Hepatic stellate cell (primary cell): ENCODE data around the gene MT1M.
"Not testable (repeated sequence)": the region's sequence is repeated elsewhere in the genome, so short reads cannot be mapped to it uniquely, and the experiment has no call there.

Experiments used
- DNase-seq: peaks from one replicate; pipeline ENCODE4 v3.0.0; 2011; ENCODE audit warnings: low spot score

Gene MT1M

DNA sequence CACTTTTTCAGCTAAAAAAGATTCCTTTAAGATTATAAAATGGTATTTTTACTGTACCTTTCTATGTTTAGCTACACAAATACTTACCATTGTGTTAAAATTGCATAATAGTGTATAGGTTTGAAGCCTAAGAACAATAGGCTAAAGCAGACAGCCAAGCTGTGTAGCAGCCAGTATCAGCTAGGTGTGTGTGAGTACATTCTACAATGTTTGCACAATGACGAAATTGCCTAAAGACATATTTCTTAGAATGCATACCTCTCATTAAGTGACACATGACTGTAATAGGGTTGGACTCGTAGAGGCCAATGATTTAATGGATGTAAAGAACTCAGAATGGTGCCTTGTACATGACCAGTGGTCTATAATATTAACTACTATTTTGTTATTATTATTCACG, 17.4 kb downstream of the MT1M start:
- DNase-seq = no peak

DNA sequence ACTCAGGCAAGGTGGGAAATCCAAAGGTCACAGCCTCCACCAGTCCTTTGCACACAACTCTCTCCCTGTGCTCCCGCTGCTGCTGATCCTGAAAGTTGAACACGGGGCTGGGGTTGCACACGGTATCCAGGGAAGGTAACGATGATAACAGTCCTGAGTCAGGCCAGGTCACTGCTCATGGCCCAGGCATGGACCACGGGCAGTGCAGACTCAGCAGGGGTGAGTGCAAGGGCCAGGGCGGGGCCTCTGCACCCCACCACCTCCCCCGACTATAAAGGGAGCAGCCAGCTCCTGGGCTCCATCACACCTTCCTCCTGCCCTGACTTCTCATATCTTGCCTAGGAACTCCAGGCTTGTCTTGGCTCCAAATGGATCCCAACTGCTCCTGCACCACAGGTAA, 19.1 kb downstream of the MT1M start, which contains the start of gene MT1B:
Gene MT1B (plus strand): TSS at position 301 of the 400 bp plus-strand sequence. CDS start 68 bp downstream, at position 369.
- no peak for DNase-seq

DNA sequence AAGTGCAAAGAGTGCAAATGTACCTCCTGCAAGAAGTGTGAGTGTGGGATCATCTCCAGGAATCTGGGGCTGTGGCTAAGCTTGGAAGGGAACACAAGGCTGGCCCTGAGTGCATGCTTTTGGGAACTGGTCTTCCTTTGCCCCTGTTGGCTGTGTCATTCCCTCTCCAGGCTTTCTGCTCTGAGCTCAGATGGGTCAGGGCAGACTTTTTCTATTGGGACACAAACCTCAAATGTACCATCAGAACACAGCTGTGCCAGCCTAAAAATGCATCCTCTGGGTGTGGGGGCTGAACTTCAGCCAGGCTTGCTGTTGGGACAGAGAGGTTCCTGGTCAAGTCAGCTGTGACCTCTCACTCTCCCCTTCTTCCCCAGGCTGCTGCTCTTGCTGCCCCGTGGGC, 20.1 kb downstream of the MT1M start:
- no peak for DNase-seq

DNA sequence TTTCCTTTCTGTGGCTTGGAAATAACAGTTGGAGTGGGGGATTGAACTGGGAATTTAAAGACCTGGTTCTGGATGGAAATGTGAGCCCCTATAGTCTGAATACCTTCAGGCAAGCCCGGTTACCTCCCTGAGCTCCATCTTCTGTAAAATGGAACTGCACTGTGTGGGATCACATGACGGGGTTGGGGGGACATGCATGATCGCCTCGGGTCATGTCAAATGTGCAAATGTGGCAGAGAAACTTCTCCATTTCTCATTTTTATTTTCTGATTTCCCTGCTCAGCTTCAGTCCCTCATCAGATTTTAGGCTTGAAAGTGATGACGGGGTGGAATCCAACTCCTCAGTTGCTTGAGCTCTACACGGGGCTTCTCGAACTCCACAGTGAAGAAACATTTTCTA, 20.8 kb downstream of the MT1M start:
- DNase-seq = no peak

DNA sequence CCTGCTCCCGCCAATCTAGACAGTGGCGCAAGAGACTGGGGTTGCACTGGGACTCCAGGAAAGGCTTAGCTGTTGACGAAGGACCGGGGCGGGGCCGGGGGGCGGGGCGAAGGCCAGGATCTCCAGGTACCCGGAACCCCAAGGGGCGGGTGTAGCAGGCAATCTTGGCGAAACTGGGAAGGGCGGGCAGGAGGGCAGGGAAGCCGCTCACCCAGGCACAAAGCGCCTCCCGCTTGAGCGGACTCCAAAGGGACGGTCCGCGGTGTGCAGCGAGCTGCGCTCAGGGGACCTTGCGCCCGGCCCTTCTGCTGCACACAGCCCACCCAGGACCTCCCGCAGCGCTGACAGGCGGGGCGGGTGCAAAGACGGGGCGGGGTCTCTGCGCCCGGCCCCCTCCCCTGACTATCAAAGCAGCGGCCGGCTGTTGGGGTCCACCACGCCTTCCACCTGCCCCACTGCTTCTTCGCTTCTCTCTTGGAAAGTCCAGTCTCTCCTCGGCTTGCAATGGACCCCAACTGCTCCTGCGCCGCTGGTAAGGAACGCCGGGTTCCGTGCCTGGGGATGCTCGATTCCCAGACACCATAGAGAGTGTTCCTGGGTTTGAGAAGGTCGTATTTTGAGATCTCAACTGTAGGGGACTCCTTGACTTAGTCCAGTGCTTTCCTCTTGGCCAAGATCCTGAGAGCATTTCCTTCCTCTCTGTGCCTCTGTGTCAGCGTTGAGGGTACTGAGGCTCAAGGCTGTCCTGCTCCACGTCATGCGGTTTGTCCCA, 25.3 kb downstream of the MT1M start, which contains the start of gene MT1F:
Gene MT1F (plus strand): TSS at position 405 of the 772 bp plus-strand sequence. CDS start 100 bp downstream, at position 505.
- DNase-seq = peak; percentile 51

DNA sequence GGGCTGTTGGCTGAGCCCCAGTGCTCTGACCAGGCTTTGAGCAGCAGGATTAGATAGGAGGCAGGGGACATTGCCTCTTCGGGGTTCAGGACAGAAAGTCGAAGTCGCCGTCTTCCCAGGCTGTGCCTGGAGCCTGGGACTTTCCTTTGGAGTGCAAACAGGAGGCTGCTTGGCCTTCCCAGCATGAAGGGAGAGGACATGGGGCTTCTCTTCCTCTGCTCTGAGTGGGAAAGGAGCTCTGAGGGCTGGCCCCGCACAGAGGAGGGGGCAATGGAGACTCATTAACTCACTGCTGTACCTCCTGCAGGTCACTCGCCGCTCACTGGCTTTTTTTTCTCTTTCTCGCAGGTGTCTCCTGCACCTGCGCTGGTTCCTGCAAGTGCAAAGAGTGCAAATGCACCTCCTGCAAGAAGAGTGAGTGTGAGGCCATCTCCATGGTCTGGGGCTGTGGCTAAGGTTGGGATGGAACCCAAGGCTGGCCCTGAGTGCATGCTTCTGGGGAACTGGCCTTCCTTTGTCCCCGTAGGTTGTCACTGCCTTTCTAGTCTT, 25.9 kb downstream of the MT1M start:
- no peak for DNase-seq

DNA sequence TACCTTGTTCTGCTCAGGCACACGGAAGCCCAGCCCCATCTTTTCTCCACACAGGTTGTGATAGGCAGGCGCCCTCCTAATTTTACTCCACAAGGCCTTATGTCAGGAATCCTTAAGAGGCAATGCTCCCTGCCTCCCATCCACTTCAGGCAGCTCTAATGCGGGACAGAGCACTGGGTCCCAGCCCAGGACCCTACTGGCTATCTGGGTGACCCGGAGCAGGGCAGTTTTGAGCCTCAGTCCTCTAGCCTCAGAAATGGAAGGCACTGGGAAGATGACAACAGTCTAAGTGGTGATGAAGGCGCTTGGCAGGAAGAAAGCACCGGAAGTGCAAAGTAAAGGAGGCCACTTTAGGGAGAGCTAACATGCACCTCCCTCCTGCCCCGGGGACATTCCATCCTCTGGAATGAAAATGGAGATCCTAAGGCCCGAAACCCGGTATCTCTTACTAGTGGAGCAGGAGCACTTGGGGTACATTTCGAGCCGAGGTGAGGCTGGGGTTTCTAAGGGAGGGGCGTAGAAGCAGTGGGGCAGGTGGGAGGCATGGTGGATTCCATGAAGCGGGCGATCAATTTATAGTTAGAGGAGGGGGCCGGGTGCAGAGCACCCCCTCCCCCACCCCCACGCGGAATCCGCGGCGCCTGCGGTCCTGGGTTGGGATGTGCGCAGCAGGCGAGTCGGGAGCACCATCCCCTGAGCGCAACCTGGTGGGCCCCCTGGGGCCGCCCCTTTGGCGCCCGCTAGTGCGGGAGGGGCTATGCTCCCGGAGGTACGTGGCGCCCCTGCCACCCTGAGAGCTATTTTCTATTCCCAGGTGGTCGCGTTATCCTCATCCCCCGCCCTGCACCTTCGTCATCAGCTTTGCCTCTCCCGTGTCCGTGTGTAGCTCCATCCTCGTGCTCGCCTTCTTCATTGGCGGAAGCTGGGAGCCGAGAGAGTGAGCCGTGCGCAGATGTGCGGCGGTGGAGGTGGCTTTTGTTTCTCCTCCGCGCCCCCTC, 30.2 kb downstream of the MT1M start:
- no peak for DNase-seq

DNA sequence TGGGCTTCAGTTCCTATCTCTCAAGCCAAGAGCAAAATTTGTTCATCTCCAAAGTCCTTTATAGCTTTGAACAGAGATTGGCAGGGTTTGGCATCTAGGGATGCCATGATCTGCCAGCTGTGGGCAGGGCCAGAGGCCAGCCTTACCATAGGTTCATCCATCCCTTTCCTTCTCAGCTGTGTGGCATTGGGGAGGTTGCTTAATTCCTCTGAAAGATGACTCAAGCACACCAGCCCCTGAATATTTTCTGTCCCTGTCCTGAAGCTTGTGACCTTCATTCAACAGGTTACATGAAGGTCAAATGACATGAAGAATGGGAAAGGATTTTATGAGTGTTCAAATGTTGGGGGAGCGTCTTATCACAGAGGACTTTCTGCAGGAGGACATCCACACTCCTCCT, 32.0 kb downstream of the MT1M start:
- no peak for DNase-seq

DNA sequence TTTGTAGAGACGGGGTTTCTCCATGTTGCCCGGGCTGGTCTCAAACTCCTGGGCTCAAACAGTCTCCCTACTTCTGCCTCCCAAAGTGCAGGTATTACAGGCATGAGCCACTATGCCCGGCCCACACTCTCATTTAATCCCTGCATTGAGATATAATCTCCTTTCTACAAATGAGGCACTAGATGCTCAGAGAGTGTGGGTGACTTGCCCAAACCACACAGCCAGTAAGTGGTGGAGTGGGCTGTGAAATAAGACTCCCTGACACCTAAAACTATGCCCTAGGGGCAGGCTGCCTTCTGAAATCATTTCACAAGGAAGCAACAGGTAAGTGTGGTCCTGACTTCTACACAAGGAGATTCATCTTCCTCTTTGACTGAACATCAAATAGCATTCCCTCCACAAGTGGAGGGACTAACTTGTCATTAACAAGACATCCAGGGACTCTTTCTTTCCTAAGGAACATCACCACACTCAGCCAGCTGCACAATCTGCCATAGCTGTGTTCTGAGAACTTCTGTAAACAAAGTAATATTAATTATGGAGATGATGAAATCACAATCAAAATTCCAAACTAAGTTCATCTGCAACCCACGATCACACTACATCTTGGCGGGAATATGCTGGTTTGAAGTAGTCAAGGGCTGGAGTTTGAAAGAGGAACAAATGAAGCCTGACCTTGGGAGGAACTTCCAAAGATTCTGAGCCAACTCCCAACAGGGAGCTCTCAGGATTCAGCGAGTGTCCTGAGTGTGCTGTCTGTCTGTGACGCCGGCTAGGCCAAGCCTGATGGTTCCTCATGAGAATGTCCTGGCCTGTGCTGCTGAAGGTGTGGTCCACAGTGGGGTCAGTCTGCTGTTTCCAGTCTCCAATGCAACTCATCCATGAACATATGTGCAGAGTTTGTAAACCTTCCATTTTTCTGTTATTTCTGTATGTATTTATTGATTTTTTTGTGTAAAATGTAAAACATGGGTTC, 33.1 kb downstream of the MT1M start:
- not testable (repeated sequence) for DNase-seq

DNA sequence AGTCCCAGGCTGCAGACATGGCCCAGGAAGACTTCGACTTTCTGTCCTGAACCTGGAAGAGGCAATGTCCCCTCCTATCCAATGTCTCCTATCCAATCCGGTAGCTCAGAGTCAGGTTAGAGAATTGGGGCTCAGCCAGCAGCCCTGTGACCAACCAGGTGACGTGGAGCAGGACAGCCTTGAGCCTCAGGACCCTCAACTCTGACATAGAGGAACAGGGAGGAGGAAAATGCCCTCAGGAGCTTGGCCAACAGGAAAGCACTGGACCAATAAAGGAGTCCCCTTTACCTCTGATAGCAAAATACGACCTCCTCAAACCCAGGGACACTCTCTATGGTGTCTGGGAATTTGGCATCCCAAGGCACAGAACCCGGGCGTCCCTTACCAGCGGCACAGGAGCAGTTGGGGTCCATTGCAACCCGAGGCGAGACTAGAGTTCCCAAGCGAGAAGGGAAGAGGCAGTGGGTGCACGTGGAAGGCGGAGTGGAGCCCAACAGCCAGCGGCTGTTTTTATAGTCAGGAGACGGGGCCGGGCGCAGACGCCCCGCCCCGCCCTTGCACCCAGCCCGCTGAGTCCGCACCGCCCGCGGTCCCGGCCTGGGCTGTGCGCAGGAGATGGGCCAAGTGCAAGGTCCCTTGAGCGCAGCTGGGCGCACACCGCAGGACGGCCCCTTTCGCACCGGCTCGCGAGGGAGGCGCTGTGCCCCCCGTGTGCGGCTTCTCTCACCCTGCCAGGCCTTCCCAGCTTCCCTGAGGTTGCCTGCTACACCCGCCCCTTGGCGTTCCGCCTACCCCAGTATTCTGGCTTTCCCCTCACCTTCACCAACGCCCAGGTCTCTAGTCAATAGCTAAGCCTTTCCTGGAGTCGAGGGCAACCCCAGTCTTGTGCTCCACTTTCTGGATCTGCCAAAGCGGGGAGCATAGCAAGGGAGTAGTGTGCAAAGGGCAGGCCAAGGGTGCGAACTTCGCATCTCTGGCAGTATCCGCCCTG, 35.4 kb downstream of the MT1M start, which contains the start of gene MT1G:
Gene MT1G (minus strand): TSS at position 485 of the 991 bp plus-strand sequence. CDS start 72 bp downstream, at position 413.
- peak; percentile 35 for DNase-seq

DNA sequence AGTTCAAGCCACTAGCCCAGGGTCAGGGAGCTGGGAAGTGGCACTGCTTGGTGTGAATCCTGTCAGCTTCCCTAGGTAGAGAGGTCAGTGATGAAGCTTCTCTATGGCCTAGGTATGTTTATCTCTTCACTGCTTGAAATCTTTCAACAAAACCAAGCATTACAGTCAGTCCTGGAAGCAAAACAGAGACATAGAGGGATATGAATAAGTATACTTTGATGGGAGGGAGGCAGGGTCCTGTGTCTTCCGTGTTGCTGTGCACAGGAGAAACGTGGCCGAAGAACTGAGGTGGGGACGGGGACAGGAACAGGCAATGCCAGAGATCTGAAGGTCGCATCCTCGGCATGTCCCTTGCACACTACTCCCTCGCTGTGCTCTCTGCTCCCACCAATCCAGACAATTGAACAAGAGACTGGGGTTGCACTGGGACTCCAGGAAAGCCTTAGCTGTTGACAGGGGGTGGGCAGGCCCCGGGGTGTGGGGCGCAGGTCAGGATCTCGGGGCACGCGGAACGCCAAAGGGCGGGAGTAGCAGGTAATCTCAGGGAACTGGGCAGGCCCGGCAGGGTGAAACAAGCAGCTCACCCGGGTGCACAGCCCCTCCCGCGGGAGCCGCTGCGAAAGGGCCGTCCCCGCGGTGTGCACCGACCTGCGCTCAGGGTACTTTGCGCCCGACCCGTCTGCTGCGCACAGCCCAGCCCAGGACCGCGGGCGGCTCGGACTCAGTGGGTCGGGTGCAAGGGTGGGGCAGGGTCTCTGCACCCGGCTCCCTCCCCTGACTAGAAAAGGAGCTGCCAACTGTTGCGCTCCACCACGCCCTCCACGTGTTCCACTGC, 36.8 kb downstream of the MT1M start, which contains the start of gene MT1H:
Gene MT1H (plus strand): TSS at position 810 of the 835 bp plus-strand sequence. CDS start 71 bp downstream, outside the sequence.
- no peak for DNase-seq

DNA sequence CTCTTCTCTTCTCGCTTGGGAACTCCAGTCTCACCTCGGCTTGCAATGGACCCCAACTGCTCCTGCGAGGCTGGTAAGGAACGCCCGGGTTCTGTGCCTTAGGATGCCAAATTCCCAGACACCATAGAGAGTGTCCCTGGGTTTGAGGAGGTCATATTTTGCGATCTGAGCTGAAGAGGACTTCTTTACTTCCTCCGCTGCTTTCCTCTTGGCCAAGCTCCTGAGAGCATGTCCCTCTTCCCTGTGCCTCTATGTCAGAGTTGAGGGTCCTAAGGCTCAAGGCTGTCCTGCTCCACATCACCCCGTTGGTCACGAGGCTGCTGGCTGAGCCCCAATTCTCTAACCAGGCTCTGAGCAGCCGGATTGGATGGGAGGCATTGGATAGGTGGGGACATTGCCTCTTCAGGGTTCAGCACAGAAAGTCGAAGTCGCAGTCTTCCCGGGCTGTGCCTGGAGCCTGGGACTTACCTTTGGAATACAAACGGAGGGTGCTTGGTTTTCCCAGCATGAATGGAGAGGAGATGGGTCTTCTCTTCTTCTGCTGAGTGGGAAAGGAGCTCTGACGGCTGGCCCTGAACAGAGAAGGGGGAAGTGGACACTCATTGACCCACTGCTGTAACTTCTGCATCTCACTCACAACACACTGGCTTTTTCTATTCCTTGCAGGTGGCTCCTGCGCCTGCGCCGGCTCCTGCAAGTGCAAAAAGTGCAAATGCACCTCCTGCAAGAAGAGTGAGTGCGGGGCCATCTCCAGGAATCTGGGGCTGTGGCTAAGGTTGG, 37.6 kb downstream of the MT1M start:
- DNase-seq = no peak

DNA sequence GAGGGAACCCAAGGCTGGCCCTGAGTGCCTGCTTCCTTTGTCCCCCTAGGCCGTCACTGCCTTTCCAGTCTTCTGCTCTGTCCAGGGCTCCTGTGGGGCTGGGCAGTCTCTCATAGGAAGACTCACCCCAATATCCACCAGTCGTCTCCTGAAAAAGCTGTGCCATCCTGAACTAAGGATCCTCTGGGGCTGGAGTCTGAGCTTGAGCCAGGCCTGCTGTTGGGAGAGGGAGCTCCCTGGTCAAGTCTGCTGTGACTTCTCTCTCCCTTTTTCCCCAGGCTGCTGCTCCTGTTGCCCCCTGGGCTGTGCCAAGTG, 38.1 kb downstream of the MT1M start:
- no peak for DNase-seq

DNA sequence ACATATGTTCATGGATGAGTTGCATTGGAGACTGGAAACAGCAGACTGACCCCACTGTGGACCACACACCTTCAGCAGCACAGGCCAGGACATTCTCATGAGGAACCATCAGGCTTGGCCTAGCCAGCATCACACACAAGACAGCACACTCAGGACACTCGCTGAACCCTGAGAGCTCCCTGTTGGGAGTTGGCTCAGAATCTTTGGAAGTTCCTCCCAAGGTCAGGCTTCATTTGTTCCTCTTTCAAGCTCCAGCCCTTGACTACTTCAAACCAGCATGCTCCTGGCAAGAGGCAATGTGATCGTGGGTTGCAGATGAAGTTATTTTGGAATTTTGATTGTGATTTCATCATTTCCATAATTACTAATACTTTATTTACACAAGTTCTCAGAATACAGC, 39.2 kb downstream of the MT1M start:
- not testable (repeated sequence) for DNase-seq

DNA sequence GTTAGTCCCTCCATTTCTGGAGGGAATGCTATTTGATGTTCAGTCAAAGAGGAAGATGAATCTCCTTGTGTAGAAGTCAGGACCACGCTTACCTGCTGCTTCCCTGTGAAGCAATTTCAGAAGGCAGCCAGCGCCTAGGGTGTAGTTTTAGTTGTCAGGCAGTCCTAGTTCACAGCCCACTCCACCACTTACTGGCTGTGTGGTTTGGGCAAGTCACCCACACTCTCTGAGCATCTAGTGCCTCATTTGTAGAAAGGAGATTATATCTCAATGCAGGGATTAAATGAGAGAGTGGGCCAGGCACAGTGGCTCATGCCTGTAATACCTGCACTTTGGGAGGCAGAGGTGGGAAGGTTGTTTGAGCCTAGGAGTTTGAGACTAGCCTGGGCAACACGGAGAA, 39.7 kb downstream of the MT1M start:
- DNase-seq = not testable (repeated sequence)

DNA sequence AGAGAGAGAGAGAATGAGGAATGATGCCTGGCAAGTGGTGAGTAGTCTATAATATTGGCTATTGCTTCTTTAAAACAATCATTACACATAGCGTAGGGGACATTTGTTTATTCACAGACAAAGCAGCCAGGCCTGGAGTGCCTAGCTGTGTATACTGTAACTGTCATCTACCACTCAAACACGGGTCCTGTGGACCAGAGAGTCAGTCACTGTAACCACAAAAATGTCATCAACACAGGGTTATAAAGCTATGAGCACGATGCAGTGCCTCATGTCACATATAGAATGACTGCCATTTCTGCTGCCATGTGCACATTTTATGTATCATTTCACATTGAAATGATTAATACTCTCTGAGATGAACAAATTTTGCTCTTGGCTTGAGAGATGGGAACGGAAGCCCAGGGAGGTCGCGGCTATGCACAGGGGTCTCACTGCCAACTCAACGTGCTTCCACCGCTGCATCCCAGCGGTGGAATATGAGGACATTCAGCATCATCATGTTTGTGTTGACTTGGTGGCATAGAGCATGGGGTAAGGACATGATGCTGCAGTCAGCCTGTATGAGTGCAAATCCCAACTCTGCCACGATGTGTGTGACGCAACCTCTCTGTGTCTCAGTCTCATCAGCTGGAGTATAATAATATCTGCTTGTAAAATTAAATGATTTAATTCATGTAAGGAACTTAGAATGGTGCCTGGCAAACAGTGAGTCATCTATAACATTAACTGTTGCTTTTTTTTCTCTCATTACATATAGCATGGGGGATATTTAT, 40.5 kb downstream of the MT1M start:
- DNase-seq = no peak

DNA sequence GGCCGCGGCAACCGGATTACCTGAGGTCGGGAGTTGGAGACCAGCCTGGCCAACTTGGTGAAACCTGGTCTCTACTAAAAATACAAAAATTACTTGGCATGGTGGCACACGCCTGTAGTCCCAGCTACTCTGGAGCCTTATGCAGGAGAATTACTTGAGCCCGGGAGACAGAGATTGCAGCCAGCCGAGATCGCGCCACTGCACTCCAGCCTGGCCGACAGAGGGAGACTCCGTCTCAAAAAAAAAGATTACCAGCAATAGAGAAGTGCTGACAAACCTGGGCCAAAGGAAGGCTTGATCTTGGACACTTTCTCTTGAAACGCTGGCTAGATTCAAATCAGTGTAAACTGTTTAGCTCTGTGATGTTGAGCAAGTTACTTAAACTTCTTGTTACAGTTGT, 41.5 kb downstream of the MT1M start:
- no peak for DNase-seq
